A673 (cell line): ENCODE data around the gene TMED1. TPM values are rescaled to one million over a fixed set of nuclear protein-coding genes. Genes with fewer than 3 reads are reported as not detected.

Experiments used
- BruUV-seq: library from RNA; stranded (reverse); fragments of 400-500 nt; replicated peaks from 2 replicates; lab custom pipeline; 2021; lab: Mats Ljungman, UMichigan
- CTCF ChIA-PET: fragments of 300-600 bp; sonication (Branson Sonifier 250); formaldehyde crosslinking; loops from one replicate; lab custom pipeline; 2022; ENCODE audit warnings: antibody characterized with exemption; lab: Charles Lee
- POLR2A ChIA-PET: fragments of 300-600 bp; sonication (Branson Sonifier 250); formaldehyde crosslinking; loops from one replicate; lab custom pipeline; 2022; ENCODE audit warnings: antibody characterized with exemption; ENCODE audit not compliant: low non-redundant PET; lab: Charles Lee
- DNase-seq: peaks from one replicate; pipeline ENCODE4 v3.0.0-alpha.2; 2015; ENCODE audit warnings: low spot score
- H3K27ac ChIP-seq: fragments of 200-600 bp; sonication (generic); 2 replicates; pipeline ENCODE4 v1.5.1; 2016; ENCODE audit warnings: mixed run types, low read depth, mild to moderate bottlenecking, mixed read lengths, antibody characterized with exemption, low read length; ENCODE audit not compliant: poor library complexity, severe bottlenecking
- H3K27me3 ChIP-seq: fragments of 200-600 bp; sonication (generic); replicated peaks from 2 replicates; pipeline ENCODE4 v1.6.1; 2017; ENCODE audit warnings: mixed run types, low read depth, mild to moderate bottlenecking, mixed read lengths, antibody characterized with exemption, low read length; ENCODE audit not compliant: insufficient read depth, poor library complexity
- H3K36me3 ChIP-seq: fragments of 200-600 bp; sonication (generic); 2 replicates; pipeline ENCODE4 v1.6.1; 2016; ENCODE audit warnings: mixed run types, mild to moderate bottlenecking, mixed read lengths, antibody characterized with exemption, low read length; ENCODE audit not compliant: insufficient read depth, poor library complexity, severe bottlenecking
- H3K4me1 ChIP-seq: fragments of 200-600 bp; sonication (generic); 2 replicates; pipeline ENCODE4 v1.6.1; 2017; ENCODE audit warnings: mixed run types, mild to moderate bottlenecking, mixed read lengths, antibody characterized with exemption, low read length; ENCODE audit not compliant: insufficient read depth, poor library complexity, severe bottlenecking
- H3K4me3 ChIP-seq: fragments of 200-600 bp; sonication (generic); 2 replicates; pipeline ENCODE4 v1.5.1; 2016; ENCODE audit warnings: low read depth, mixed run types, mild to moderate bottlenecking, mixed read lengths, low read length; ENCODE audit not compliant: poor library complexity, severe bottlenecking
- H3K9me3 ChIP-seq: fragments of 200-600 bp; sonication (generic); 2 replicates; pipeline ENCODE4 v1.6.1; 2016; ENCODE audit warnings: mixed run types, low read depth, mild to moderate bottlenecking, mixed read lengths, antibody characterized with exemption, low read length; ENCODE audit not compliant: poor library complexity, severe bottlenecking
- CTCF ChIP-seq: fragments of 300-800, 200-600 bp; sonication (generic); conservative IDR thresholded peaks from 2 replicates; pipeline ENCODE4 v1.5.1; 2017; ENCODE audit warnings: low read depth, mild to moderate bottlenecking, antibody characterized with exemption, low read length, moderate library complexity, mixed read lengths
- EZH2 ChIP-seq: fragments of 200-600 bp; sonication (generic); IDR thresholded peaks from 2 replicates; pipeline ENCODE4 v1.6.1; 2017; ENCODE audit warnings: borderline replicate concordance, low read depth, mild to moderate bottlenecking, mixed read lengths, antibody characterized with exemption, low read length; ENCODE audit not compliant: poor library complexity, severe bottlenecking
- intact Hi-C: fragments of 100-400 bp; cut with micrococcal nuclease; formaldehyde crosslinking; loops from one replicate; pipeline ENCODE4 v1.10.0; 2022; ENCODE audit not compliant: unreplicated experiment
- total RNA-seq: library from RNA; stranded (reverse); gene quantifications from 2 replicates; pipeline ENCODE4 v1.2.3, GENCODE V29; 2021

The TMED1 gene
- total RNA-seq, 1 experiment from 2014 or later: 27.3 TPM

- Histone ChIP-seq H3K36me3 (peaks cover 13% of the 10 kb centered on the region), H3K27ac (no peak overlapping the region), H3K4me3 (no peak overlapping the region), H3K4me1 (no peaks in the 10 kb centered on the region), H3K9me3 (no peaks in the 10 kb centered on the region), H3K27me3 (no peaks in the 10 kb centered on the region)
- ChIA-PET CTCF (interaction anchor here (0.5 to 1.2 kb wide), 3 partner anchors 21 to 249 kb away, joined by 3 to 6 read pairs (median 5); partner anchors contain the start of gene DNM2), POLR2A (no interaction called here)
- TF ChIP-seq EZH2 (no peak), CTCF (no peak)
- intact Hi-C loops: no loop called here
- DNase-seq: no peak
- no TSS peak for BruUV-seq
Observed at GRCh38 chr19:10829967-10830366, 6.0 kb downstream of the TMED1 start.

- no TSS peak for BruUV-seq
- ChIA-PET CTCF (interaction anchor here (0.5 to 1.5 kb wide), 4 partner anchors 21 to 248 kb away, joined by 3 to 6 read pairs (median 5); partner anchors contain the start of gene DNM2), POLR2A (no interaction called here)
- Histone ChIP-seq H3K27ac (no peak overlapping the region), H3K4me3 (no peak overlapping the region), H3K4me1 (no peaks in the 10 kb centered on the region), H3K36me3 (peaks cover 18% of the 10 kb centered on the region), H3K27me3 (no peaks in the 10 kb centered on the region), H3K9me3 (no peaks in the 10 kb centered on the region)
- TF ChIP-seq CTCF (peak; percentile 31; the same call in 1 of the 2 replicates), EZH2 (no peak)
- intact Hi-C loops: no loop called here
- no peak for DNase-seq
Observed at GRCh38 chr19:10828981-10829821, 6.8 kb downstream of the TMED1 start.

- H3K4me3 ChIP-seq: no peak overlapping the region
- intact Hi-C loops: no loop called here
- POLR2A ChIA-PET: no interaction called here
- CTCF ChIA-PET: no interaction called here
- H3K27ac ChIP-seq: no peak overlapping the region
- TF ChIP-seq CTCF: no peak
- TF ChIP-seq EZH2: no peak
- H3K4me1 ChIP-seq: no peaks in the 10 kb centered on the region
- H3K36me3 ChIP-seq: peaks cover 5% of the 10 kb centered on the region
- no peak for DNase-seq
- H3K9me3 ChIP-seq: no peaks in the 10 kb centered on the region
- no peaks in the 10 kb centered on the region for H3K27me3 ChIP-seq
- no TSS peak for BruUV-seq
Observed at GRCh38 chr19:10826846-10827245, 9.2 kb downstream of the TMED1 start.
